Heart left ventricle (tissue), 13 donors: ENCODE data around the gene CXXC1.

Source experiments
- POLR2A ChIP-seq, 2 donors: fragments of 450-650 bp; IDR thresholded peaks; one replicate each; pipeline ENCODE4 v1.6.1; 2017; ENCODE audit warnings: antibody characterized with exemption in 2 of 2, mild to moderate bottlenecking in 2 of 2, moderate library complexity in 2 of 2
- TF ChIP-seq, protein P1 (sequence below), 12 donors: fragments of 200-600 bp; sonication (generic) in 4 of 12; IDR thresholded peaks; one replicate each; pipeline versions ENCODE4 v1.5.0 to v1.8.0; 2018 to 2022; ENCODE audit warnings: antibody characterized with exemption in 12 of 12, mild to moderate bottlenecking in 5 of 12
- donor health status: ischemic (EF 13 %, LVEDD 7.1; RV severe dilation, severe dysfunction).
- donor health status: DM: no; HTN: yes; CAD: no.
- donor health status: DM: no; HTN: no; CAD: no.
- donor health status: ischemic (EF 25% LVEDD 6.9; RV normal size, moderate dysfunction).
- donor health status: ischemic (EF 25% LVEDD 5.7; RV mildly dilated, moderate dysfunction).
- donor health status: ischemic (EF 35%, LVEDD 5.7; RV mildly dilated, moderate dysfunction).
- donor health status: nonischemic (EF 11% LVEDD 7.7; RV severe dilation, severe dysfunction).
- donor health status: DM: yes; HTN: yes; CAD: no.
- donor health status: PGD.
- donor health status: ischemic (EF 29% LVEDD 5.4; RV normal size, mild dysfunction).
- donor health status: nonischemic (EF 23%, LVEDD 6.1; RV moderate dilation, normal function).

DNA sequence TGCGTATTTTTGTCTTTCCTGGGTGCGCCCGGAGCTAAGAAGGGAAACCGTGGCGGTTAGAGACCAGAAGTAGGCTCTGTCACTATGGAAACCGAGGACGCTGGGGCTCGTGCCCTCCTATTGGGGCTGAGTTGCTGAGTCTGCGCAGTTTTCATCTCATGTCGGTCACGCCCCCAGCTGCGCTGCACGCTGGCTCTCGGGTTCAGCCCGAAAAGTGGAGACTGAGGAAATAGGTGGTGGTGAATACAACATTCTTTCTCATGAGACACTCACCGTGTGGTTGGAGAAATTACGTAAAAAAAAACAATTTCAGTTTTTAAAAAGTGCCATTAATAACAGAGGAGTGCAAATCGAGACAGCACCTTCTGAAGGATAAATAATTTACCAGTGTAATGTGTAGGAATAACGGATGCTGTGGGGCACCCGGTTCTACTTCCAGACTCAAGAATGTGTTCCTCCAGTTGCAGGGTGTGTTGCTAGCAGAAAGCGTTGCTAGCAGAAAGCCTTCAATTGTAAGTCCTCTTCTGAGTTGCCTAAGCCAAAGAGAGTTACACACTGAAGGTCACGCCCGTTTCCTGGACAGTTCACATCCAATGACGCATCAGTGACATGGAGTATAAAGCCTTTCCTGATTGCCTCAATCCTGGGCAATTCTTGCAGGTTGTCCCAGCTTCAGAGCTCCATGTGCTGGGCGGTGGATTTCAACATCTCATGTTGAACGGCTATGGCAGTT, 20.4 kb upstream of the CXXC1 start:
- TF ChIP-seq, protein P1, sequence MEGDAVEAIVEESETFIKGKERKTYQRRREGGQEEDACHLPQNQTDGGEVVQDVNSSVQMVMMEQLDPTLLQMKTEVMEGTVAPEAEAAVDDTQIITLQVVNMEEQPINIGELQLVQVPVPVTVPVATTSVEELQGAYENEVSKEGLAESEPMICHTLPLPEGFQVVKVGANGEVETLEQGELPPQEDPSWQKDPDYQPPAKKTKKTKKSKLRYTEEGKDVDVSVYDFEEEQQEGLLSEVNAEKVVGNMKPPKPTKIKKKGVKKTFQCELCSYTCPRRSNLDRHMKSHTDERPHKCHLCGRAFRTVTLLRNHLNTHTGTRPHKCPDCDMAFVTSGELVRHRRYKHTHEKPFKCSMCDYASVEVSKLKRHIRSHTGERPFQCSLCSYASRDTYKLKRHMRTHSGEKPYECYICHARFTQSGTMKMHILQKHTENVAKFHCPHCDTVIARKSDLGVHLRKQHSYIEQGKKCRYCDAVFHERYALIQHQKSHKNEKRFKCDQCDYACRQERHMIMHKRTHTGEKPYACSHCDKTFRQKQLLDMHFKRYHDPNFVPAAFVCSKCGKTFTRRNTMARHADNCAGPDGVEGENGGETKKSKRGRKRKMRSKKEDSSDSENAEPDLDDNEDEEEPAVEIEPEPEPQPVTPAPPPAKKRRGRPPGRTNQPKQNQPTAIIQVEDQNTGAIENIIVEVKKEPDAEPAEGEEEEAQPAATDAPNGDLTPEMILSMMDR (IDR thresholded peaks at IDR 0.05), result no peak
- TF ChIP-seq POLR2A (IDR thresholded peaks at IDR 0.05), result no peak
